Measurements from ENCODE around the gene PARD3. TPM values are rescaled to one million over a fixed set of nuclear protein-coding genes. Genes with fewer than 3 reads are reported as not detected.

PARD3 gene
- total RNA-seq, 1 donor from 2014 or later: 27.7 TPM

- DNase-seq (ENCODE audit: low spot score): no peak
These were observed 640.0 kb downstream of the PARD3 start for GRCh38 chr10:34175121-34175520.

GRCh38 chr10:34172936-34173533 lies 642.1 kb downstream of the PARD3 start:
- no peak for DNase-seq (ENCODE audit: low spot score)

- no peak for DNase-seq (ENCODE audit: low spot score)
These were observed 643.1 kb downstream of the PARD3 start for GRCh38 chr10:34171957-34172527.

GRCh38 chr10:34169677-34170076 lies 645.4 kb downstream of the PARD3 start:
- DNase-seq (ENCODE audit: low spot score): no peak

GRCh38 chr10:34169131-34169530 lies 646.0 kb downstream of the PARD3 start:
- DNase-seq (ENCODE audit: low spot score): no peak

- DNase-seq (ENCODE audit: low spot score): no peak
These were observed 646.7 kb downstream of the PARD3 start for GRCh38 chr10:34168439-34168838.

- DNase-seq (ENCODE audit: low spot score): no peak
These were observed 648.3 kb downstream of the PARD3 start for GRCh38 chr10:34166823-34167222.

- DNase-seq (ENCODE audit: low spot score): no peak
These were observed 648.7 kb downstream of the PARD3 start for GRCh38 chr10:34166354-34166753.

GRCh38 chr10:34164029-34164428 lies 651.1 kb downstream of the PARD3 start:
- DNase-seq (ENCODE audit: low spot score): no peak

- DNase-seq (ENCODE audit: low spot score): no peak
These were observed 651.8 kb downstream of the PARD3 start for GRCh38 chr10:34163075-34163905.

GRCh38 chr10:34161777-34162370 lies 653.2 kb downstream of the PARD3 start:
- DNase-seq (ENCODE audit: low spot score): no peak

GRCh38 chr10:34160595-34160994 lies 654.5 kb downstream of the PARD3 start:
- no peak for DNase-seq (ENCODE audit: low spot score)

- DNase-seq (ENCODE audit: low spot score): no peak
These were observed 657.6 kb downstream of the PARD3 start for GRCh38 chr10:34157501-34157900.

GRCh38 chr10:34156781-34157425 lies 658.2 kb downstream of the PARD3 start:
- DNase-seq (ENCODE audit: low spot score): no peak

- no peak for DNase-seq (ENCODE audit: low spot score)
These were observed 659.3 kb downstream of the PARD3 start for GRCh38 chr10:34155812-34156211.

GRCh38 chr10:34154383-34154900 lies 660.7 kb downstream of the PARD3 start:
- no peak for DNase-seq (ENCODE audit: low spot score)

GRCh38 chr10:34153663-34154382 lies 661.3 kb downstream of the PARD3 start:
- no peak for DNase-seq (ENCODE audit: low spot score)

GRCh38 chr10:34152434-34152833 lies 662.7 kb downstream of the PARD3 start:
- DNase-seq (ENCODE audit: low spot score): no peak

GRCh38 chr10:34151931-34152330 lies 663.2 kb downstream of the PARD3 start:
- no peak for DNase-seq (ENCODE audit: low spot score)

GRCh38 chr10:34151481-34151880 lies 663.6 kb downstream of the PARD3 start:
- DNase-seq (ENCODE audit: low spot score): no peak

- no peak for DNase-seq (ENCODE audit: low spot score)
These were observed 665.0 kb downstream of the PARD3 start for GRCh38 chr10:34150103-34150502.

Measured in mesenteric fat pad (tissue), 1 donor.